PFSK-1 (cell line): ENCODE measurements around the gene DOCK9.

Experiments
- FOXP2 ChIP-seq: optimal IDR thresholded peaks from 2 replicates; pipeline ENCODE3; 2011; ENCODE audit warnings: borderline replicate concordance, control low read depth, inconsistent platforms; ENCODE audit not compliant: insufficient read depth; ENCODE audit errors: extremely low read length, extremely low read depth
- POLR2AphosphoS5 ChIP-seq: IDR thresholded peaks from 2 replicates; pipeline ENCODE4 v1.6.1; 2012; ENCODE audit warnings: low read depth, mild to moderate bottlenecking, control low read depth, low read length, moderate library complexity
- REST ChIP-seq, 2 experiments: IDR thresholded peaks; 2 replicates each; pipeline versions ENCODE4 v1.6.1 to v1.8.0; 2011 to 2012; ENCODE audit warnings: low read depth in 2 of 2, low read length in 2 of 2, control low read depth in 1 of 2, inconsistent platforms in 1 of 2, mild to moderate bottlenecking in 1 of 2, moderate library complexity in 1 of 2; ENCODE audit not compliant: insufficient read depth in 1 of 2
- SIN3A ChIP-seq: IDR thresholded peaks from 2 replicates; pipeline ENCODE4 v1.6.1; 2012; ENCODE audit warnings: mild to moderate bottlenecking, low read length, moderate library complexity, borderline replicate concordance; ENCODE audit not compliant: insufficient read depth
- TAF1 ChIP-seq: IDR thresholded peaks from 2 replicates; pipeline ENCODE4 v1.6.1; 2012; ENCODE audit warnings: low read length, control low read depth, borderline replicate concordance; ENCODE audit not compliant: insufficient read depth

DOCK9 gene

GRCh38 chr13:98970330-98970729 is 7.5 kb downstream of the DOCK9 start:
- TF ChIP-seq TAF1 (no peak), REST (IDR thresholded peaks at IDR 0.05; ENCODE audit: insufficient read depth in 1 of 2, low read depth in 2 of 2, low read length in 2 of 2) (no peak), POLR2AphosphoS5 (no peak), FOXP2 (no peak), SIN3A (no peak)

- TF ChIP-seq FOXP2 (no peak), TAF1 (no peak), SIN3A (no peak), REST (IDR thresholded peaks at IDR 0.05; ENCODE audit: insufficient read depth in 1 of 2, low read depth in 2 of 2, low read length in 2 of 2) (no peak), POLR2AphosphoS5 (no peak)
These were observed 10.4 kb downstream of the DOCK9 start for GRCh38 chr13:98967491-98967890.

- TF ChIP-seq POLR2AphosphoS5 (no peak), FOXP2 (no peak), REST (IDR thresholded peaks at IDR 0.05; ENCODE audit: insufficient read depth in 1 of 2, low read depth in 2 of 2, low read length in 2 of 2) (no peak), SIN3A (no peak), TAF1 (no peak)
These were observed 11.8 kb downstream of the DOCK9 start for GRCh38 chr13:98966019-98966418.

GRCh38 chr13:98965325-98965724 is 12.5 kb downstream of the DOCK9 start:
- TF ChIP-seq SIN3A (no peak), REST (IDR thresholded peaks at IDR 0.05; ENCODE audit: insufficient read depth in 1 of 2, low read depth in 2 of 2, low read length in 2 of 2) (no peak), FOXP2 (no peak), POLR2AphosphoS5 (no peak), TAF1 (no peak)

- no peak for TF ChIP-seq FOXP2
- no peak for TF ChIP-seq REST (IDR thresholded peaks at IDR 0.05; ENCODE audit: insufficient read depth in 1 of 2, low read depth in 2 of 2, low read length in 2 of 2)
- TF ChIP-seq SIN3A: no peak
- TF ChIP-seq POLR2AphosphoS5: no peak
- TF ChIP-seq TAF1: no peak
These were observed 13.9 kb downstream of the DOCK9 start for GRCh38 chr13:98963917-98964316.
